NCI-H526 (cell line): ENCODE results near the gene IGSF22.

ENCODE experiments used
- DNase-seq, 2 experiments: peaks; one replicate each; lab custom pipeline; 2025; lab: John Stamatoyannopoulos, UW

Gene IGSF22

DNA sequence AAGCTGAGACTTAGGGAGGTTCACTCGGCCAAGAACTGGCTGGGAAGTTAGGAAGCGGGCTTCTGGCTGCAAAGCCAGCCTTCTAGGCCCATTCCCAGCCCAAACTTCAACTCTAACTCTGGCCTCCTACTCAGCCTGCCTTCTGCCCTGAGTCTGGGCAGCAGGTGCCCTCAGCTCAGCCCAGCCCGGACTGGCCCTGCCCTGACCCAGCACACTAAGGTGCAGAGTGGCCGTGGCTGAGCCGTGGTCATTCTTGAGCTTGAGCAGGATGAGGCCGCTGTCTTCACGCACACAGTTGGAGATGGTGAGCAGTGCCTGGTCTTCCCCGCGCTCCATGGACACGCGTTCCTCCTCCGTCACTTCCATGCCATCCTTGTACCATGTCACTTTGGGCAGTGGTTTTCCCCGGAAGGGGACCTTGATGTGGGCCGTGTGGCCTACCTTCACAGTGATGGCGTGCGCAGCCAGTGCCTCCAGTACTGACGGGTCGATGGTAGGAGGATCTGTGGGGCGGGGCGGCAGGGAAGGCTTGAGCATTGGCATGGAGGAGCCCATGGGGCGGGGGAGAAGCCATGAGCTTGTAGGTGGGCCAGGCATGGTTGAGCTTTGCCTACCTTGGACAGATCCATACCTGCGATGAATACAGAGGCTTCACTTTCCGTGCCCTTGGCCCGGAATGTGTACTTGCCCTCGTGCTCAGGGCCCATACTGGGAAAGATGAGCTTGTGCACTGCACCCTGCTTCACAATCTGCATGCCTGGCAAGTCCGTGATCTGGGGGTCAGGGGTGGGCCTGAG is 12.1 kb downstream of the IGSF22 start:
- DNase-seq: no peak

DNA sequence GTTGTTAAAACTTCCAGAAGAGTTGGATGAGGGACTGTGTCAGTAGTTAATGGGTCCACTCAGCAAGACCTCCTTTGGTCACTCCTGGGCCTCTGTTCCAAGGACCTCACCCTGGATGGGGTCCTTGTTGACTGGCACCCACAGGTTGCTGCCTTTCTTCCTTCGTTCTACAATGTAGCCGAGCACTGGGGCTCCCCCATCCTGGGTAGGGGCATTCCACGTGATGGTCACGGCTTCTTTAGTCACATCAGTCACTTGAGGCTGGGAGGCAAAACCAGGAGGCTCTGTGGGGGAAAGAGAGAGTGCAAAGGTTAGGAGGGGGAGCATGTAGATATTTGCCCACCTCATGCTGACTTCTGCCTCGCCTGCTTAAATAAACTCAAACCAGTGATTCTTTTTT is 15.4 kb downstream of the IGSF22 start:
- no peak for DNase-seq

DNA sequence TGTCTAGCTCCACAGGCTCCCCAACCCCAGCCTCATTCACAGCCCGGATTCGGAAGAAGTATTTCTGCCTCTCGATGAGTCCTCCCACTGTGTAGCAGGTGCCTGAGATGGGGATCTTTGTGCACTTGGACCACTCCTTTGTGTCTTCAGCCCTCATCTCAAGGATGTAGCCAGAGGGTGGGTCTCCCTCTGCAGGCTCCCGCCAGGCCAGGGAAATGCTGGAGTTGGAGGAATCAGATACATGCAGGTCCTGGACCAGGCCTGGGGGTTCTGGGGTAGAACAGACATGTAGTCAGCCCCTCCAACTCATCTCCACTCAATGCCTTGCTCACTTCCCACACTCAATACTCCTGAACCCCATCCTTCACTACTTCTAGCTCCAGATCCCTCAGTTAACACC is 16.6 kb downstream of the IGSF22 start:
- no peak for DNase-seq

DNA sequence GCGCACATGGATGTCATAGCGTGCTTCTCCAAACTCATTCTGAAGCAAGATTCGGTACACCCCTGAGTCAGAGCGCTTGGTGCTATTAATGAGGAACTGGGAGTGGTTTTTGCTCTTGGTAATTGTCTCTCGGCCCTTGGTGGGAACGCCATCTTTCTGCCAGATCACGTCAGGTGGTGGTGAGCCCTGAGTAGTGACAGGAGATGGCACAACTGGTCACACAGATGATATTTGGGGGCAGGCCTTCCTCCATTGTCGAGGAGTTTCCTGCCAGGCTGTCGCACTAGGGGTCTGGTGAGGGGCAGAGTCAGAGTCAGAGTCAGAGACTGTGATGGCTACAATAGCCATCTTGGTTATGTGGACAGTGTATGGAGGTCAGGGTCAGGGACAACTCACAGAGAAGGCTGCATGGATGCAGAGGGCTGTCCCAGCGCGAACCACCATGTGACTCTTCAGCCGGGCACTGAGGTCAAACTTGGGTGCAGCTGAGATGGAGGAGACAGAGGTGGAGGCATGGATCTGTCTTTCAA is 18.1 kb downstream of the IGSF22 start:
- DNase-seq: no peak

DNA sequence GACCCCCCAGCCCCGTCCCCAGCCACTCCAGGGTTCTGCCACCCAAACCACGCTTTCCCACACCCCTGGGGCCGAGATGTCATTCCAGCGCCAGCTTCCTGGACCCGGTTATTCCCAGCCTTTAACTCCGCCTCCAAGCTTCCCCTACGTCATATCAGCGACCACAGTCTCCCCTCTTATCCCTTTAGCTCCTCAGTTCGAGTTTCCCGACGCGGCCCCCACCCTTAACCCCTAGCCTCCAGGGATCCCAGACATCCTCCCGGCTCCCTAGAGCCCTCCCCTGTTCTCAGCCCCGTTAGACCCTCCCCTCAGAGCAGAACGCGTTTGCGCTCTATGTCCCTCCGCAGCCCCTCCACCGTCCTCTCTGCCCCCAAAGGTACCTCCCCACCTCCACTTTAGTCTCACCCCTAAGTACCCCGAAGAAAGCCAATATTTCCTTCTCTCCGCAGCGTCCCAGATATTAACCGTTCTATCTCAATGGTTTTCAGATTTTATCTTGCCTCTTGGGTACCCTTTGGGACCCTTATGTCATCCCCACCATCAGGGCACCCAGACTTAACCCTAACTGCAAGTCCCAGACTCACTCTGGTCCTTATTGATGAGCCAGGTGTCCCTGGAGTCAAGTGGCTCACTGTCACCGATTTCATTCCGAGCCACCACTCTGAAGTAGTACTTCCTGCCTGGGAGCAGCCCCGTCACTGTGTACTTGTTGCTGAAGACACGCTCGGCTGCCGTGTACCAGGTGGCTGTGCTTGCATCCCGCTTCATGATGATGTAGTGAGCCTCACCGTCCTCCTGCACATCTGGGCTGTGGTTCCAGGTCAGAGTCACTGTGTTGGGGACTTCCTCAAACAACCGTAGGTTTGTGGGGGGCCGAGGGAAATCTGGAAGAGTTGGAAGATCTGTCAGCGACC is 19.4 kb downstream of the IGSF22 start:
- peak; percentile 54 to 82 for DNase-seq

DNA sequence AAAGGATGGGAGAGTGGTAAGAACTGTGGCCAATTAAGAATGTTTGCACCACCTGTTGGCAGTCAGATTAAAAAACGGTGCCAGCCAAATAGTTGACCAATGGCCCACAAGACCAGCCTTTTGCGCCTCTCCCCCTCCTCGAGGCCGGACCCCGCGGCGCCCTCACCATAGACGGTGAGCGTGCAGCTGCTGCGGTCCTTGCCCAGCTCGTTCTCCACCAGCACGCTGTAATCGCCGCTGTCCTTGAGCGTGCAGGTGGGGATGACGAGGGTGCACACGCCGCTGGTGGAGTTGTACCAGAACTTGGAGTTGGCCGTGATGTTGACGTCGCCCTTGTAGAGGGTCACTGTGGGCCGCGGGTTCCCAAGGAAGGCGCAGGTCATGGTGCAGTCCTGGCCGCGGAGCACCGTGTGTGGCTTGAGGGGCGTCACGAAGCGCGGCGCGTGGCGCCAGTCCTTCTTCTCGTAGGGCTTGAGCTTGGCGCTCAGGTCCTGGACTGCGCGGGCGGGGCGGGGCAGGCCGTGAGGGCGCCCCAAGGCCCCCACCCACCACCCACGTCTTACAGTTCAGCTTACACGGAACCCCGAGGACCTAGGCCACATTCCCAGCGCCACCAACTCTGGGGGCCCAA is 20.2 kb downstream of the IGSF22 start:
- DNase-seq: peak in 1 of 2 experiments; percentile 62

DNA sequence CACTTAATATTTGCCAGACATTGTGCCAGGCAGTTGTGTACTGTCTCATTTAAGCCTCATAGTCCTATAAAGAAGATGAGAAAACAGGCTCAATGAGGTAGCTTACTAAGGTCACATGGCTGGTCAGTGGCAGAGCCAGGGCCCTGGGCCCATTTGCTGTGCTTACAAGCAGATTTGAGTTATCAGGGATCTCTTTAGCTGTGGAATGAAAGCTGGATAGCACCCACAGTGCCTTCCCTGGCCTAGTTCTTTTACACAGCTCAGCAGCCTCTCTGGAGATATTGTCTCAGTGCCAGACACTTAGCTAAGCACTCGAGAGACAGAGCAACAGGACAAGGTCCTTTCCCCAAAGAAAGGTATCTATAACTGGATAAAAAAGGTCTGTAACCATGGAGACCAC is 21.3 kb downstream of the IGSF22 start:
- DNase-seq: no peak

DNA sequence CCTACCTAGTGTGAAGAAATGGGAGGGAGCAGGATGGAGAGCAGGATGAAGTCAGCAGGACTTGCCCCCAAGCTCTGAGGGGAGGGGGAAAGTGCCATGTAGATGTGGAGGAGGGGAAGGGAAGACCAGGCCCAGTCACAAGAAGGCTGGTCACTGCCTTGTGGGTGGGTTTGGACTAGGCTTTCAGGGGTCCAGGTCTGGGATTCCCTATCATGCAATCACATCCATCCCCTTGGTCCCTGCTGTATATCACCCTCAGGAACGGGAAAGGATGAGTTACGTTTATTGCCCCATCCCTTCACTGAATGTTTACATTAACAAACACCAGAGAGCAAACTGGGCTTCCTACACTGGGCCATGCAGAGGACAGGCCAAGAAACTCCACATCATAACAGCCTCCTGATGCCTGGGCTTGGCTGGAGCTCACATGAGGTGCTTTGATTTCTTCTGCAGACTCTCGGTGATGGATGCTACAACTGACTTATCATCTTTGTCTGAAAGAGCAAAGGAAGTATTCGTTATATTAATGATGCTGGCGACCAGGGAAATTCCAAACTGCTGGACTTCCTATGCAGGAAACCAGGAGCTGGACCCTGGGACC is 21.8 kb downstream of the IGSF22 start:
- no peak for DNase-seq

DNA sequence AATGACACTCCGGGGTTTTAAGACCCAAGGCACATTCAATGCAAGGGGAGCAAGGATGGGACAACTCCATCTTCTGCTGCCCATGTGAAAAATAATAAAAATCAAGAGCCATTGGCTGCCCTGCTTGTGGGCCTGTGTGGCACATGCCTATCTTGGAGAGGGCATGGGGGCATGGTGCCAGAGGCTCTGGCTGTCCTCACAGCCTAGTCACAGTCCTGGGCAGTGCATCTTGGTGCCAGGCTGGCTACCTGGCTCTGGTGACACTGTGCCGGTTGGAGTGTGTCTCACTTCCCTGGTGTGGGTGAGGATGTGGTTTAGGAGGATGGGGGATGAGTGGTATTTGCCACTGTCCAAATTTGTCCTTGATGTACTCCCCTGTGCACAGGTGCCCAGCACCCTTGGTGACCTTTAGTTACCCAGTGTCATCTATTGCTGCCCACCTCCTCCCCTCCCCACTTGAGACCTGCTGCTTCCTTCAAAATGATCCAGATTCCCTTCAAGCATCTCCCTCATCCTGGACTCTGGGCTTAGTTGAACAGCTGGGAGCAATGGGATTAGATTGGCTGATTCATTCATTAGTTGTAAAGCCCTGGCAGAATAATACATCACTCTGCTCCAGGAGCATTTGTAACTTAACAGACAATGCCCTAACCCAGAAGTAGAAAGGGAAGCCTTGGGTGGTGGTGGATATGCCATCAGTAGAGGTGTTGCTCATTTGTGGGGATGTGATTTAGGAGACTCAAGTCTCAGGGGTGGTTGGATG is 22.8 kb downstream of the IGSF22 start:
- no peak for DNase-seq

DNA sequence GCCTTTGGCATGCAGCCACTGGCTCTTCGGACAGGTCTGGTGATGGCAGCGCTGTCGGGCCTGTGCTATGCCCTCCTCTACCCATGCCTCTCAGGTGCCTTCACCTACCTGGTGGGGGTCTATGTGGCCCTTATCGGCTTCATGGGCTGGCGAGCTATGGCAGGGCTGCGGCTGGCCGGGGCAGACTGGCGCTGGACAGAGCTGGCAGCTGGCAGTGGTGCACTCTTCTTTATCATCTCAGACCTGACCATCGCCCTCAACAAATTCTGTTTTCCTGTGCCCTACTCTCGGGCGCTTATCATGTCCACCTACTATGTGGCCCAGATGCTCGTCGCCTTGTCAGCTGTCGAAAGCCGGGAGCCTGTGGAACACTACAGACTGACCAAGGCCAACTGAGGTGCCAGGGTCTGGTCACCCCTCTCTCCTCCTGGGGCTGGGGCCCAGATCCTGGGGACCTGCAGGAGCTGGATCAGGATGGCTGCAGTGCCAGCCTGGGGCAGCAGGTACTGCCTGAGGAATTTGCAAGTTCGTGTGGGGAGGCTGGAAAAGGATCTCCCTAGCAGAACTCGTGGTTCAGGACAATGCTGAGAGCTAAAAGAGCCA is 24.3 kb downstream of the IGSF22 start:
- DNase-seq: no peak

DNA sequence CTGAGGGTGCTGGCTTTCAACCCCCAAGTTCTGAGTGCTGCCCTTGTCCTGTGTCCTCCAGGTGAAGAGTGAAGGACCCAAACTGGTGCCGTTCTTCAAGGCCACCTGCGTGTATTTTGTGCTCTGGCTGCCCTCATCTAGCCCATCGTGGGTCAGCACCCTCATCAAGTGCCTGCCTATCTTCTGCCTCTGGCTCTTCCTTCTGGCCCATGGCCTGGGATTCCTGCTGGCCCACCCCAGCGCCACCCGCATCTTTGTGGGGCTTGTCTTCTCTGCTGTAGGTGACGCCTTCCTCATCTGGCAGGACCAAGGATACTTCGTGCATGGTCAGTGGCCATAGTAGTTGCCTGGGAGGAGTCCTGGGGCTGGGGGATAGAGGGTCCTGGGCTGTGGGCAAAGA is 25.1 kb downstream of the IGSF22 start:
- DNase-seq: no peak

DNA sequence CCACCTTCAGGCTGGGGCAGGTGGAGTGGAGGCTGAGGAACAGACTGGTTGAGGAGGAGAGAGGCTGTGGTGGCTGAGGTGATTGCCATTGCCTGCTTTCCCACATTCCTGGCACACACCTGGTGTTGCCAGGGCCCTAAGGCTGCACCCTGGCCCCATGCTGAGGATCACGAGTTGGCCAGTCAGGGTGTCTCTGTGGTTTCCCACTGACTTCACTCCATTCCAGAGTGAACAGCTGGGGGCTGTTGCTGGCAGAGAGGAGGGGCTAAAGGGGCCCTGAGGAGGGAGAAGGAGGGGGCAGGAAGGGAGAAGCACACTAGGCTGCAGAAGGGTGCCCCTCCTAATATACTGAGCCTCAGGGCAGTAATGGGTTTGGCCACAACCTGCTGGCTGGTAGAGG is 25.6 kb downstream of the IGSF22 start:
- no peak for DNase-seq

DNA sequence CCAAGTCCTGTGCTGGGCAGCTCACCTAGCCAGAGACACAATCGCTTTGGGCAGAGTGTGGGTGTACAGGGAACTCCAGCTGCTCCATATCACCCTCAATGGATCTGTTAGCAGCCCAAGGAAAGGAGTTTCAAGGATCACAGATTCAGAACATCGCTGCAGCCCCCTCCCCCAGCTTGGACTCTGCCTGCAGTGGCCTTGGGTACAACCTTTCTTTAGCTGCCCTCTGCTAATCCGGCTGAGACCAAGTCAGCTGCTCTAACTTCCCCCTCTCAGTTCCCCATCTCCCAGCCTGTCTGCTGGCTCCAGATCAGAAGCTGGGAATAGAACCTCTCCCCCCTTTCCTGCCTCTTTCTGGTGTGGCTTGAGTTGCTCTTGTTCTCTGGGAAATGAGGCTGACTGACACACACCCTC is 26.1 kb downstream of the IGSF22 start:
- no peak for DNase-seq

DNA sequence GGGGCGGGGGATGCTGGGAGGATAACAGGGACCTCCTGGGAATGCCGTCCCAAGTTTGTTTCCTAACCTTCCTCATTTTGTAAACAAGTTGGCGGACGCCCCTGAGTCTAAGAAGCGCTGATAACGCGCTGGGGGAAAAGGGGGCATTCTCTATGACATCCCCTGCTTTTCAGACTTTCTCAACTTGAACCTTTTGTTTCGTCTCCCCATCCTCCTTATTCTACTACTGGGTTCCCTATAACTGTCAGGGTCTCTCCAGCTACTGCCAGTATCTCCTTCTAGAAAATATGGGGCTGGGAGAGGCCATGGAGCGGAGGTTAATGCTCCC is 26.8 kb downstream of the IGSF22 start:
- DNase-seq: no peak

DNA sequence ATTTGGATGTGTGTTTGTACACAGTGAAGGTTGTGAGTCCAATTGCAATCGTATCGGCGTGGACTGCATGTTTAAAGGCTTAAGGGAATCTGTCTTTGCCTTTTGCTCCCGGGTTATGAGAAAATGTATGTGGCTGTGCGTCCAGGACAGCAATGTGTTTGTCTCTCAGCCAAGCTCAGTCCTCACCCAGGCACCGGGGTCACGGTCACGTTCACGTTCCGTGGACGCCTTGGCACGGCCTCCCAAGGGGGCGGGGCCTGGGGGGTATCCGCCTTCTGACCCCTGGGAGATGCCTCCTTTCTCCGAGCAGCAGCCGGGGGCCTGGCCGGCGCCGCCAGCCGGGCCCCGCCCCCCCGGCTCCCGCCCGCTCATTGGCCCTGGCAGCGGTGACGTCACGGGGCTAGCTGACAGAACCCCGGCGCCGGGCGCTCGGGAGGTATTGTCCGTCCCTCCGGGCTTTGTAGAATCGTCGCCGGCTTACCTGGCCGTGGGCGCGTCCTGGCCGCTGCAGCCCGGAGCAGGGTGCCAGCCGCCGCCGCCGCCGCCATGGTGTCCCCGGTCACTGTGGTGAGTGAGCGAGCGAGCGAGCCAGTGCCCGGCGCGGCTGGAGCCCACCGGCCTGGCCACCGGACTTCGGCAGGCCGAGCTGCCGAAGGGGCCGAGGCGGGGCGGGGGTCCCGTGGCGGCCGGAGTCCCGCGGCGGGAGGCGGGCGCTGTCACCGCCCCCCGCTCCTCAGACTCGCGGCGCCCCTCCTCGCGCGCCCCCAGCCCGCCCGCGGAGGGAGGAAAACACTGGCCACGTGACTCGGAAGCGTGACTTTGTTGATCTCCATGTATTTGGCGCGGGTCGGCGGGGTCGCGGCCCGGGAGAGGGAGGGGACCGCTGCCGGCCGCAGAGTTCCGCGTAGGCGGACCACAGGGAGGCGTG is 27.4 kb downstream of the IGSF22 start, which contains the start of gene TMEM86A:
Gene TMEM86A (plus strand): TSS at position 439 of the 928 bp plus-strand sequence. CDS start 108 bp downstream, at position 547.
- DNase-seq: peak; percentile 65 to 97

DNA sequence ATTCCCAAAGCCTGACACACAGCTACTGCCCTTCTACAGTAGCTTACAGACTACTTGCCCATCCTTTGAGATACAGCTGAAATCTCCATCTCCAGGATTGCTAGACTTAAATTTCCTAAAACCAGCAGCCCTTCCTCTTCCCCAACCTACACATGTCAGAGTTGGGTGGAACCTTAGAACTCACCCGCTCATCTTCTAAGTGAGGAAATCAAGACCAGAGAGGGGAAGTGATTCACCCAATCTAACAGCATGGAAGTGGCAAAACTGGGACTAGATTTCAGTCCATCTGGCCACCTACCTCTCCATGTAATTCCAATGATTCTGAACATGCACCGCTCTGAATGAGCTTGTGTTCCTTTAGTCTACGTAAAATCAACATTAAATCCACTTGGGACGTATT is 28.4 kb downstream of the IGSF22 start:
- no peak for DNase-seq

DNA sequence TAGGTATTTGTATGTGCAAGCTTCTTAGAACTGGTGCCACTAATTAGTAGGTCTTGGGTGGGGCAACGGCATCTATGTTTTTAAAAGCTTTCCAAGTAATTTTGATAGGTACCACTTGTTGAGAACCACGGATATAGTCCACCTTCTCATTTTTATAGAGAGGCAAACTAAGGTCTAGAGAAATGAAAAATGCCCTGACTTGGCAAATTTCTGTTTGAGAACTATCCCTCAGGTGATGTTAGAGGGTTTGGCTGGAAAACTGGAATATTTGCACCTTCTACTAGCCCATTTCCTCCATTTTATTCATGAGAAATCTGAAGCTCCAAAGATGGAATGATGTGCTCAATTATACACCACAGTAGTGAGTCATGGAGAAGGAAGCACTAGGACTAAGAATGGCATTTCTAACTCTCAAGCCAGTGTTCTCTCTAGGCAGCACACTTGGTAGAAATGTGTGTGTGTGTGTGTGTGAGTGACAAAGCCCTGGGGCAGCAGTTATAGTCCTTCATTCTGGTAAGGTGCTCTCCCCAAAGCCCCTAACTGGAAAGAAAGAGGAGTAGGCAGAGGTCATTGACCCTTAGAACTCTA is 29.3 kb downstream of the IGSF22 start:
- DNase-seq: no peak

DNA sequence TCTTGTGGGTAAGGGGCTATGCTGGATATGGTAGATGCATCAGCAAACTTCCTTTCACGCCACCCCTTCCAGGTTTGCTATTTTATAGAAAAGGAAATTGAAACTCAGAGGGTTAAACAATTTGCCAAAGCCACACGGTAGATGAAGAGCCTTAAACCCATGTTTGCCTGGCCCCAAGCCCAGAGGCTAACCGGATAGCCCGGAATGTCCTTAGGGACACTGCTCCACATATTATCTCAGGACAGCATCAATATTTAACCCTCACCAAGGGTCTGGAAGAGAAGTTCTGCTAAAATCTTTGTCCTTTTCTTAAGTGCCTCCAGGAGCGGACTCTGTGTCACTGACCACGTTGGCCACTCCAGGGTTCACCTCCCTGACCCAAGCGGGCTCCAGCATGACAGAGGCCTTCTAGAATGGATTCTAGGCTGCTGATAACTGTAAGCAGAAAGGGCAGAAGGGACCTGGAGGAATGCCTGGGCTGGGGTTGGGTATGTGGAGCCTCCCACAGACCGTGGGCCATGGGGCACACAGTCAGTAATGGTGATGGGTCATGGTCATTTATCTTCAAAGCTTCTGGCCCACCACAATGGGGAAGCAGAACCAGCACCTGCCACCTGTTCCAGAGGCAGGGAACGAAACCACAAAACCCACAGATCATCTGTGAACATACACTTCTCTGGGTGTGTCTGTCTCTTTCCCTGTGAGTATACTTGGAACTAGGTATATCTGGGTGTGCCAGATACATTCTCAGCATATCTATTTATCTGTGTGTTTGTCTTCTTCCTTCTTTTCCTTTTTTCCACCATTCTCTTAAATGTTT is 32.8 kb downstream of the IGSF22 start:
- DNase-seq: no peak
